Amniotic epithelial cell (primary cell): ENCODE data around the gene MSMO1.
"Not testable (repeated sequence)": the region's sequence is repeated elsewhere in the genome, so short reads cannot be mapped to it uniquely, and the experiment has no call there.

ENCODE experiments used
- DNase-seq: peaks from one replicate; pipeline ENCODE4 v3.0.0-alpha.2; 2010; ENCODE audit warnings: low read depth

Gene MSMO1

GRCh38 chr4:165324918-165325304, 2.6 kb upstream of the MSMO1 start:
- DNase-seq: no peak

GRCh38 chr4:165325732-165326512, 1.5 kb upstream of the MSMO1 start:
- DNase-seq: peak; percentile 95

- DNase-seq: peak; percentile 46
Observed at GRCh38 chr4:165326831-165327210, 648 bp upstream of the MSMO1 start.

- DNase-seq: no peak
Observed at GRCh38 chr4:165328101-165328425, 594 bp downstream of the MSMO1 start.

- no peak for DNase-seq
Observed at GRCh38 chr4:165328708-165329107, 1.2 kb downstream of the MSMO1 start.

- no peak for DNase-seq
Observed at GRCh38 chr4:165330071-165330470, 2.6 kb downstream of the MSMO1 start.

- no peak for DNase-seq
Observed at GRCh38 chr4:165330666-165331065, 3.2 kb downstream of the MSMO1 start.

DNA sequence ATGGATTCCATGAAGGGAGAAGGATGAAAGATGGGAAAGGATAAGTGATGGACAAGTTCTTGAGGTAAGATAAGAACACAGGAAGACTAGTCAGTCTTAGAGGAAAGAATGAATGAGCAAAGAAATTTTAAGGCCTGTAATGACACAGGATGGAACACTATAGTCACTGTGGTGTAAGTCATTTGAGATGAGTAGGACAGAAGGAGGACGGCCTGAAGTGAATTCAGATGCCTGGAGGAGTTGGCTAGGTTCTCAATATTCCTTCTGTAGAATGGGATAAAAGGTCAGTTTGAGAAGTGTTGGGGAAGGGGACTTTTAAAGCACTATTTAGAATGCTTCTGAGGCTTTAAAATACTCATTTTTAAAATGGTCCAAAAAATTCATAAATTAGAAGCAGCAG, 3.9 kb downstream of the MSMO1 start:
- DNase-seq: no peak

- DNase-seq: no peak
Observed at GRCh38 chr4:165331823-165332222, 4.4 kb downstream of the MSMO1 start.

DNA sequence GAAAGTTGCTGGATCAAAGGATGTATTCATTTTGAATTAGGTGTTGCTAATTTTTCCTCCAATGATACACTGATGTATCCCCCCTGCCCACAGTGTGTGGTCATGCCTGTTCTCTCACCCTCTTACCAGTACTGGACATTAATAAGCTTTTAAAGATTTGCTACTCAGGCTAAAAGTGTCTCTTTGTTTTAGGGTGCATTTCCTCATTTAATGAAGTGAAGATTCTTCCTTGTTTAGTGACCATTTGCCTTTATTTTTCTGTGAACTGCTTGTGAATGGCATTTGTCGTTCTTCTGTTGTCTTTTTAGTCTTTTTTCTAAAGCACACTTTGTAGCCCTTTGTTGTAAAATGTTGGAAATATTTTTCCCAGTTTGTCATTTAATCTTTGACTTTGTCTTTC, 5.0 kb downstream of the MSMO1 start:
- no peak for DNase-seq

DNA sequence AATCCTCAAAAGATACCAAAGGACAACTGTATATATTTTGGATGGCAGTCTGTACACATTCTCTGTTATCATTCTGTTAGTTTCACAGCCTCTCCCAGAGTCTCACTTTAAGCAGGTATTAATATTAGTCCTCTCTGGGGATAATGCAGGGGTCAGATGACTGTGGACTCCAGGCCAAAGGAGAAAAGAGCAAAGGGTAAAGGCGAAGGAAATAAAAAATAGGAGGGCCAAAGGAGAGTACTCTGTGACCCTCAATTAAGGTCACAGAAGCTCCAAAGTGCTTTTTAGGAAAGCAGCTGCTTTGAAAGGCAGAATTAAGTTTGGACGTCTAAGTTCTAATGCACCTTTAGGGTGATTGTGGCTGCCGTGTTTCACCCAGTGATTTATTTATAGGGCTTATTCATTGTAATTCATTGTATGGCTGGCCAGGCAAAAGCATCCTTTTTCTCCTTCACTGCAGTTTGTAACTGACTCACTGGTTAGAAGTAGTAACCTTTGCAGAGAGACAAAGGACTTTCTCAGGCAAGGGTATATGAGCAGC, 7.8 kb downstream of the MSMO1 start:
- DNase-seq: no peak

GRCh38 chr4:165336743-165337142, 9.3 kb downstream of the MSMO1 start:
- no peak for DNase-seq

DNA sequence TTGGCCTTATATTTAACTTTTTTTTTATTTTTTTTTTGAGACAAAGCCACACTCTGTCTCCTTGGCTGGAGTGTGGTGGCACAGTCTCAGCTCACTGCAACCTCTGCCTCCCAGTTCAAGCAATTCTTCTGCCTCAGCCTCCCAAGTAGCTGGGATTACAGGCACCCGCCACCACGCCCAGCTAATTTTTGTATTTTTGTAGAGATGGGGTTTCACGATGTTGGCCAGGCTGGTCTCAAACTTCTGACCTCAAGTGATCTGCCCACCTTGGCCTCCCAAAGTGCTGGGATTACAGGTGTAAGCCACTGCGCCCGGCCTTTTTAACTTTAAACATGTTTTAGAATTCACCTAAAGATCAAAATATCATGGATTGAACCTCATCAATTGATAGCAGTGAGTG, 14.9 kb downstream of the MSMO1 start:
- DNase-seq: not testable (repeated sequence)

- no peak for DNase-seq
Observed at GRCh38 chr4:165343353-165344191, 16.1 kb downstream of the MSMO1 start.

GRCh38 chr4:165345666-165346417, 18.4 kb downstream of the MSMO1 start:
- DNase-seq: no peak

DNA sequence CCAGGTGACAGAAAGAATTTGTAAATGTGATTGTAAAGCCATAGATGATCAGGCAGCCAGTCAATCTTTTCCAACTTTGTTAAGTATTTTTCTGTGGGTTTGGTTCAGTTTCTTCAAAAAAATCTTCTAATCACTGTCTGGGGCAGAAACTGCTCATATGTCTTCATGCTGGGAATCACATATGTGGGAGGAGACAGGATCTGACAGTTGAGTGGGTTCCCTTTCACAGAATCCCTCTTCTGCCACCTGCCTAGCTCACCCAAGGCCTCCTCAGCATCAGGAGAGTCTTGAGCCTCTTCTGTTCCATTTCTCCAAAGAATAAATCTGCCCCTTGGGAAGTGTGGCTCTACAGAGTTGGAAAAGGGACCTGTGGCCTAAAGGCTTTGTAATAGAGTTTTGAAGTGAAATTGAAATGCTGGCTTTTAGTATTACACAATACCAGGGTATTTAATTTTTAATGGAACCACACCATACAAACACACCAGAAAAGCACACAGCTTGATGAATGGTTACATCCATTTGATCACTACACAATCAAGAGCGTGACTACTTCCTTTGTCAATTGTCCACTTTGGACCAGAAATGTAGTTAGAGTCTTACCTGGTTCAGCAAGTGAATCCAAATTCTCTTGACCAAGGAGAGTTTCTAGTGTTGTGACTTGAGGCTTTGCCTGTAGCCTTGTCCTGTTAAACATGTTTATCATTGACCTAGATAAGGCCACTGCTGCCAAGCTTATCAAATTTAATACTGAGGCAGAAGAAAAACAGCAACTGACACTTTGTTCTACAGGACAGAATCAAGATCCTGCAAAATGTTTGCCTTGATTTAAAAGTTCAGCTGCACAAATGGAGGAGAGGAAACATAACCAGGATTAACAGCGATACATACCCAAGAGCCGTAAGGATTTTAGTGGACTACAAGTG, 20.4 kb downstream of the MSMO1 start:
- DNase-seq: no peak

DNA sequence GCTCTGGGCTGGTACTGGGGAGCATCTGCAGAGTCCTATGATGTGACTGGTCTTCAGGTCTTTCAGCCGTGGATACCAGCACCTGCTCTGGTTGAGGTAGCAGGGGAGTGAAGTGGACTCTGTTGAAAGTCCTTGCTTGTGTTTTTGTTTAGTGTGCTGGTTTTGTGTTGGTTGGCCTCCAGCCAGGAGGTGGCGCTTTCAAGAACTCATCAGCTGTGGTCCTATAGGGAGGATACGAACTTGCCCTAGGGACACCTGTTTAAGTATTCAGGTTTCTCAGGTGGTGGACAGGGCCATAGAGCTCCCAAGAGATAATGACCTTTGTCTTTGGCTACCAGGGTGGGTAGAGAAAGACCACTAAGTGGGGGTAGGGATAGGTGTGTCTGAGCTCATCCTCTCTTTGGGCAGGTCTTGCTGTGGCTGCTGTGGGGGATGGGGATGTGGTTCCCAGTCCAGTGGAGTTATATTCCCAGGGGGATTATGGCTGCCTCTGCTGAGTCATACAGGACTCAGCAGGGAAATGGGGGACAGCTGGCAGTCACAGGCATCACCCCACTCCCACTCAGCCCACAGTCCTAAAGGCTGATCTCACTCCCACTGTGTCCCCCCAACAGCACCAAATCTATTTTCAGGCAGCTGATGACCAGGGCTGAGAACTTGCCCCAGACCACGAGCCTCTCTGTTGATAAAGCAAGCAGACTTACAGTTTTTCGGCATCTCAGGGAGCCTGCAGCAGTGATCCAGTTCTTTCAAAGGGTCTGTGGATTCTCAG, 24.1 kb downstream of the MSMO1 start:
- no peak for DNase-seq

DNA sequence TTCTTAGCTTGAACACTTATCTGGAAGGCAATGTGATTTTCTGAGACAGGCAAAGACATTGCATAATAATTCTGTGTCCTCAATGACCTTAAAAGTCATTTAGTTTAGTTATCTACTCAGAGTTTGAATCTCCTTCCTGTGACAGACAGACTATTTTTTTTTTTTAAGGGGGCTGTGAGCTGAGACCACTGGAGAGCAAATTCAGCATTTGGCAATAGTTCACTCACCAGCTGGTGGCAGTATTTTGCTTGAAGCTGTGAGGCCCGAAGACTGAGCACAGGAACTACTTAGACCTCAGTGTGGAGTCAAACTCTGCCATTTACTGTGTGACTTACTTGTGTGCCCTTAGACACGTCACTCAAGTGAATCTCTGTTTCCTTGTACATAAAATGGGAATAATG, 28.4 kb downstream of the MSMO1 start:
- no peak for DNase-seq

DNA sequence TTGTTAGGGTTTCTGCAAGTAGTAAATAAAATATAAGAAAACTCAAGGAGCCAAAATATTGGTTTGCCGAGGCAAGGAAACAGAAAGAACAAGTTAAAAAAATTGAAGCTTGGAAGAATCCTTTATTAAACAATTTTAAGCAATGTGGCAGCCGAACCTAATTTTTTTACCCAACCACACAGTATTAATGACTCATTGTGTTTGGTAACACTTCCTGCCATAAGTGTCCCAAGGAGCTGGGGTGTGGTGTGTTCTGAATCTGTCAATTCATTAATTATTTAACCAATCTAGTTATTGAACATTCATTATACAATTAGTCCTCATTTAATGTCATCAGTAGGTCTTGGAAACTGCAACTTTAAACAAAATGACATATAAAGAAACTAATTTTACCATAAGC, 32.0 kb downstream of the MSMO1 start:
- DNase-seq: peak; percentile 50

DNA sequence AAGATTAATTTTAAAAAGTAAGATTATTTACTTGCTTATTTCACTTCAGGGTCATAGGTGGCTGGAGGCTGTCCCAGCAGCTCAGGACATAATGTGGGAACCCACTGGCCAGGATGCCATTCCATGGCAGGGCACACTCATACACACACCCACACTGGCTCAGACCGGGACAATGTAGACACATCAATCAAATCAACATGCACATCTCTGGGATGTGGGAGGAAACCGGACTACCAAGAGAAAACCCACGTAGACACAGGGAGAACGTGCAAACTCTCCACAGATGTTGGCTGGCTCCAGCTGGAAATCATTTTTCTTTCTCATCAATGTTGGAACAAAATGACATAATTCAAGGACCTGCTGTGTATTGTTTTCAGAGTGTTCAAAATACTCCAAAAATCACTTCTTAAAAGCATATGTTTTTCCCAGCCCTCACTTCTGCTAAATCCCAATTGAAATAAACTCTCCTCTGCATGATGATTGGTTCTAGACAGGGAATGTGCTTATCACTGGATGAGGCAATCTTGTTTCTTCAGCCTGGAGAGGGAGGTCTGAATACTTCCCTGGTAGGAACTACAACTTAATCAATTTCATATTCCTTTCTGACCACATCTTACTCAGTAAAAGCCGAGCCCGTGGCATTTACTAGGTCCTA, 32.7 kb downstream of the MSMO1 start:
- peak; percentile 86 for DNase-seq
